COLO668 (cell line): ENCODE results near the gene TMEM185B.
"Not testable (repeated sequence)": the region's sequence is repeated elsewhere in the genome, so short reads cannot be mapped to it uniquely, and the experiment has no call there.

Experiments used
- DNase-seq: peaks from one replicate; lab custom pipeline; 2025; ENCODE audit not compliant: unreplicated experiment; lab: John Stamatoyannopoulos, UW

Gene TMEM185B

DNA sequence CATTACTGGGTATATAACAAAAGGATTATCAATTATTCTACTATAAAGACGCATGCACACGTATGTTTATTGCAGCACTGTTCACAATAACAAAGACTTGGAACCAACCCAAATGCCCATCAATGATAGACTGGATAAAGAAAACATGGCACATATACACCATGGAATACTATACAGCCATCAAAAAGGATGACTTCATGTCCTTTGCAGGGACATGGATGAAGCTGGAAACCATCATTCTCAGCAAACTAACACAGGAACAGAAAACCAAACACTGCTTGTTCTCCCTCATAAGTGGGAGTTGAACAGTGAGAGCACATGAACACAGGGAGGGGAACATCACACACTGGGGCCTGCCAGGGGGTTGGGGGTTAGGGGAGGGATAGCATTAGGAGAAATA, 12.0 kb upstream of the TMEM185B start:
- DNase-seq: not testable (repeated sequence)

DNA sequence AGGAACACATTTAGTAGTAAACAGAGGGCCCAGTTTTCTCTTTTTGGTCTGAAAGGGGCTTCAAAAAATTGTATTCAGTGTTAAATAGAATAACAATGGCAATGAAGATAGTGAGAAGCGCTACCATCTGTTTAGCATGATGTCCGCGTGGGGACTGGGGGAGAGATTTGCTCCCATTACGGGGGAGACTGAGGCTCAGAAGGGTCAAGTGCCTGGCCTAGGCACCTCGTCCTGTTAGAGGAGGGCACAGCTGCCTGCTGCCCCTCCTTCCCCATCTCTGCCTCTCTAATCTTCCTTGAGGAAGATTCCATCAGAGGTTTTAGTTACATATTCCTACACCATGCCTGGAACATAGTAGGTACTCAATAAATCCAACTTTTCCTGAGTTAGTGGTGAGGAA, 10.1 kb upstream of the TMEM185B start:
- no peak for DNase-seq

DNA sequence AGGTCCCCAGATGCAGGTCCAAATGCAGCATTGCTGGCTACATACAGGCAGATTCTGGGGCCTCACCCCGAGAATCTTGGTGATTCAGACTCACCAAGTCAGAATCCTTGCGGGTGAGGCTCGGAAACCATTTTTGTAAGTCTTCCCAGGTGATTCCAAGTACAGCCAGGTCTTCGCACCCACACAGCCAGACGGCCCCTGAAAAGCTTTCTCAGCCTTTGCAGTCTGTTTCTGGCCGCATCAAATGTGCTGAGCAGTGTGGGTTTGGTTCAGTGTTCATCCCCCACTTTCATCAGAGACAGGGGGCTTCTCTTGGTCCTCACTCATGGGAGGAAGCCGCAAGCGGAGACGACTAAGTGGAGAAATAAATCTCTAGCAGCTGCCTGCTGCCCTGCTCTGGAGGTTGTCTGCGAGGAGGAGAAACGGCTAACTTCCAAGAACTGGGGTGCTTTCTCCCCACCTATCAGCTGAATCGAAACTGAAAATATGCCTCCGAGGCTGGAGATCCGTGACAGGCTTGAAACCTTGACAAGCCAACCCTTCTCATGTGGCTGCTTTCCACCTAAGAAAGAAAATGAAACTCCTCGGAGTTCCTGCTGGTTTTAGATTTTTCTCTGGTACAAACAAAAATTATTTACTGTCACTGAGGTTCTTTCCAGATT, 8.9 kb upstream of the TMEM185B start:
- no peak for DNase-seq

GRCh38 chr2:120231564-120231973, 8.4 kb upstream of the TMEM185B start:
- DNase-seq: no peak

- DNase-seq: no peak
Observed at GRCh38 chr2:120230515-120231471, 7.6 kb upstream of the TMEM185B start.

GRCh38 chr2:120229341-120229740, 6.1 kb upstream of the TMEM185B start:
- no peak for DNase-seq

- DNase-seq: no peak
Observed at GRCh38 chr2:120228503-120228902, 5.3 kb upstream of the TMEM185B start.

GRCh38 chr2:120227111-120227991, 4.2 kb upstream of the TMEM185B start:
- DNase-seq: no peak

DNA sequence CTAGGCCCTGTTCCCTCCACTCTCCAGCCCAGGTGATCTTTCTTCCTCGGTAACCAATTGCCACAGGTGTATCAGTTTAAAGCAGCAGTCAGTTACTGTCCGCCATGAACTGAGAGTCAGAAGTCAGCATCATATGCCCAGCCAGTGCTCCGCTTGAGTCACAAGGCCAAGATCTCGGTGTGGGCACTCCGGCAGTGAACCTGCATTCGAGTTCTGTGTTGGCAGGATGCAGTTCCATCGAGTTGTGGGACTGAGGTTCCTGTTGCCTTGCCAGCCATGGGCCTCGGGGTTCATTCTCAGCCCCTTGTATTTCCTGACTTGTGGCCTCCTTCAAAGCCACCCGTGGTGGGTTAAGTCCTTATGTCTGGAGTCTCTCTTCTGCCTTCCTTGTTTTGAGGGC, 3.1 kb upstream of the TMEM185B start:
- no peak for DNase-seq

DNA sequence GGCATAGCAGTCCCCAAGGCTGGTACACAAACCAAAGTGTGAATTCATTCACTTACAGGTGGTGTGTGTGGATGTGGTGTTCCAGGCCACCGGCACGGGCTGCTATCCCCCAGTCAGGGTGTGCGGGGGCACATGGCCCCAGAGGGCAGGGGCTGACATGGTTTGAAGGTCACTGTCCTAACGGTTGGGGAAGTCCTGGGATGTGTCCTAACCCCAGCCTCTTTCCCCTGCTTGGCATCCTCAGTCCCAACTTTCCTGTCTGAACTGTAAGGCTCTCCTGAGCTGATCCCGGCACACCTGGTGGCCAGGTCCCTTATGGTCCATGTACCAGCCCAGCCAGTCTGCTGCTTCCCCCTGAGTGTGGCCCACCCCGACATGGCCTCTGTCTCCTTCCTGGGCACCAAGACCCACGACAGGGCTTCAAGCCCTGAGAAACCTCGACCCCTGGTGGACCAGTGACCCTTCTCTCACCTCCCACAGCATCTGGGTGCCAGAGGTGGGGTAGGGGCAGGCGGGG, 2.4 kb upstream of the TMEM185B start:
- DNase-seq: no peak

GRCh38 chr2:120224735-120225548, 1.7 kb upstream of the TMEM185B start:
- peak; percentile 92 for DNase-seq

- peak; percentile 52 for DNase-seq
Observed at GRCh38 chr2:120224256-120224655, 1.1 kb upstream of the TMEM185B start.

DNA sequence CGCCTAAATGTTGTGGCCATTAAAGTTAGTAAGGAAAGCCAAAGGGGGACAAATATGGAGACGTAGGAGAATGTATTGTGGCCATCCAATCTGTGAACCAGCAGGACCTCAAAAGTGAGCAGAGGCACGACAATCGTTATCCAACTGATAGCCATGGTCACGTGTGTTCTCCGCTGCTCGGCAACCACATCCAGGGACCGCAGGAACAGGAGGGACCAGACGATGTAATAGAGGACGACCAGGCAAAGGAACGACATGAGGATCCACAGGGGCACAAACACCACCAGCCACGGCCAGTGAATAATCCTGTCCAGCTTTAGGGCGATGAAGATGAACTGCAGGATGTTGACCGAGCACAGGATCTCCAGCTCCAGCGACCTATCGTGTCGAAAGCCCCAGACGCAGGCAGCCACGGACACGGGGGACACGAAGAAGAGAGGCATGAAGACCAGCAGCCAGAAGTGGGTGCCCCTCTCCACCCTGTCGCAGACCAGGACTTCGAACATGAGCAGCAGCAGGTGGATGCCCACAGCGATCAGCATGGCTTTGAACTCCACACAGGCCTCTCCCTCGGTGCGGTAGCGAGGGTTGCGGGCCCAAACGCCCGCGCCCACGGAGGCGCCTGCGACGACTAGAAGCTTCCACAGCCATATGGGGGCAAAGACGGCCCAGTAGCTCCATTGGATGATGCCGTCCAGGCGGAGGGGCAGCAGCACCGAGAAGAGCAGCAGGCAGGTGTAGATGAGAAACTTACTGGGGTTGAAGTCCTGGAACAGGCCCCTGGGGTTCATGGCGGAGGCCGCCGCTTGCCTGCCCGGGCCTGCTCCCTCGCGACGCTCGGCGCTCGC, 790 bp downstream of the TMEM185B start:
- DNase-seq: peak; percentile 48

DNA sequence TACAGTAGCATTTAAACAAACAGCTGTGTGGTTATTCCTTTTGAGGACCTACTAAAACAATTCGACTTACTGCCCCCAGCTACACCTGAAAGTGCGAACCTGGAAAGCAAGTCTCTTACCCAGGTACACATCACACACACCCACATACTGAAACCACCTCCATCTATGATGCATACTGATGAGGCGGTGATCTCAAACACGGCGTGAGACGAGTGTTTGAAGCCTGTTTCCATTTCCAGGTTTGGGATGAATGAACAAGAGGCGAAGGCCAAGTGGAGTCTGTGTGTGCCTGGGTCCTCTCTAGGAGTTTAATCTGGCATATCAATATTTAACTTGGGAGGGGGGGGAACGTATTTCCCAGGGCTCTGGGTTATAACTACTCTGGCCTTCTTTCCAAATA, 1.6 kb downstream of the TMEM185B start:
- no peak for DNase-seq

- DNase-seq: no peak
Observed at GRCh38 chr2:120220756-120221155, 2.4 kb downstream of the TMEM185B start.

DNA sequence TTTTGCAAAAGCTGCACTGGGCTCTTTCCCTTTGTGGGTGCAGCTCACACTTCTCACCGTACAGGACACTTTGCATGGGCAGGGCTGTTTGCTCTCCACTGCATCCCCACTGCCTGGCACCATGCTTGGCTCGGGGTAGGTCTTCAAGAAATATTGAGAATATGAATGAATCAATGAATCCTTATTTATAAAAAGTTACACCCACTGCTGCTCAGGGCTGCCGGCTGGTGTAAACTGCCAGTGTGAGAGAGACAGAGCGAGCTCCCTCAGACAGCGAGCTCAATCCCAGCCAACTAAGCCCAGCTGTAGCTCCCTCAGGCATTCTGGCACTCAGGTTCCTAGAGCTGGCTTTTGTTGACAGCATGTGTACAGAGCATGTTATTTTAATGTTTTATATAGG, 3.4 kb downstream of the TMEM185B start:
- no peak for DNase-seq

DNA sequence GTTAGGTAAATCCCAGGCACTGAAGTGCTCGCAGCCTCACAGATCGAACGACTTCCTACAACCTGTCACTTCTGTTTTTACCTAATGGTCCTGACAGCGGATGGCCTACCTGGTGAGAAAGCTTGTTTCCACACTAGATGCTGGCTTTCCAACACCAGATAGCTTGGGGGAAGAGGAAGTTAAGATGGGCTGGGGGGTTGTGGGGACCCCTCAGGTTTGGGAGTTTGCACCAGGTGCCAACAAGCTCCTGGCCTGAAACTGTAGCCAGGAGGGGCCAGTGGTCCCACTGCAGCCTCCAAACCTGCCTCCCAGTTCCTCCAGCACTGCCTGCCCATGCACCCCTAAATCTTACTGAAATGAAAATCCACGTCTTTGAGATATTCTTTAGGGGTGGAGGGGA, 3.9 kb downstream of the TMEM185B start:
- DNase-seq: no peak

DNA sequence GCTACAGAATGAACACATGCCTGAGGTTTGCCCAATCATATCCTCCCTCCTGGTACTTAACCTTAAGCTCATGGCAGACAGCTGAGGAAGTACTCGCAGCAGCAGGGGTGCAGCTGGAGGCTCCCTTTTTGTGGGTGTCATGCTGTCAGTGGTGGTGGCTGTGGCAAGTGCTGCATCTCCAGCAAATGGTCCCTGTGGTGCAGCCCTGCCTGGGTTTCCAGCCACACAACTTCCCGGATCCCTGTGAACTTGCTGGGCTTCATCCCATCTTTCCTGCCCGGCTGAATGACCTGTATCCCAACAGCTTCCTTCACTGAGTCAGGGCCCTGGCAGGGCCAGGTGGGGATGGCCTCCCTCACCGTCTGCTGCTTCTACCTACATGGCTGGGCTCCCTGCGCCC, 5.0 kb downstream of the TMEM185B start:
- no peak for DNase-seq

- no peak for DNase-seq
Observed at GRCh38 chr2:120210270-120210693, 12.9 kb downstream of the TMEM185B start.
